Lower lobe of right lung (tissue), 2 donors: ENCODE measurements around the gene IBA57. TPM values are rescaled to one million over a fixed set of nuclear protein-coding genes. Genes with fewer than 3 reads are reported as not detected.

Experiments used
- ATAC-seq, 2 donors: fragments of 200-7000 bp; cut with Tn5 transposase; one replicate each; pipeline ENCODE4 v1.9.1; 2020 to 2022; ENCODE audit warnings: mild to moderate bottlenecking in 2 of 2, moderate library complexity in 2 of 2
- DNase-seq: peaks from one replicate; pipeline ENCODE4 v3.0.0-alpha.2; 2020
- H3K27ac ChIP-seq: fragments of 200-600 bp; one replicate; pipeline ENCODE4 v1.8.0; 2022
- H3K27me3 ChIP-seq: fragments of 200-600 bp; one replicate; pipeline ENCODE4 v1.8.0; 2022; ENCODE audit warnings: low read depth
- H3K36me3 ChIP-seq: fragments of 200-600 bp; one replicate; pipeline ENCODE4 v1.8.0; 2022; ENCODE audit warnings: mild to moderate bottlenecking
- H3K4me1 ChIP-seq: fragments of 200-600 bp; one replicate; pipeline ENCODE4 v1.8.0; 2022
- H3K4me3 ChIP-seq: fragments of 200-600 bp; one replicate; pipeline ENCODE4 v1.8.0; 2022; ENCODE audit warnings: mild to moderate bottlenecking
- H3K9me3 ChIP-seq: fragments of 200-600 bp; one replicate; pipeline ENCODE4 v1.8.0; 2022
- intact Hi-C: fragments of 100-400 bp; cut with DNase I; formaldehyde crosslinking; loops from one replicate; pipeline ENCODE4 v1.11.0; 2022
- total RNA-seq: library from RNA; stranded (reverse); fragmentation: NEBNext Ultra II Directional; extraction: Animal tissue kit (Norgen Biotek cat#: 25700); gene quantifications from one replicate; pipeline ENCODE4 v1.2.1, GENCODE V29; 2021
- TF ChIP-seq, protein P1 (sequence below): fragments of 200-600 bp; IDR thresholded peaks from one replicate; pipeline ENCODE4 v1.8.0; 2022; ENCODE audit warnings: antibody characterized with exemption, mild to moderate bottlenecking
- donor health status: DM: no; HTN: yes; CAD: no; lungs with severe emphysema.

IBA57 gene
- total RNA-seq, 1 donor from 2014 or later: 10.7 TPM

DNA sequence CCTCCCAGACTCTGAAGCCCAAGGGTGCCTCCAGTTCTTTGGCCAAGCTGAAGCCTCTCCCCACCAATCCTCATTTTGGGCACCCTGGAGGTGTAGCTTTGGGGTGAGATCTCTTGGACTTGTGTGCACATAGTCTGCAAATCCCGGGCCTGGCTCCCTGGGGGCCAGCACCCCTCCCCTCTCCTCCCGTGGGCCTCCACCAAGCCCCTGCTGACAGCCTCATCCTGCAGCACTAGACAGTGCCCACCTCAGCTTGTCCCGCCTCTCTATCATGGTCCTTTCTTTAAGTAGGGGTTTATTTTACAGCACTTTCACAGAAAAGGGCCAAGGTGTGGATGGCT, 12.7 kb upstream of the IBA57 start:
- TF ChIP-seq, protein P1, sequence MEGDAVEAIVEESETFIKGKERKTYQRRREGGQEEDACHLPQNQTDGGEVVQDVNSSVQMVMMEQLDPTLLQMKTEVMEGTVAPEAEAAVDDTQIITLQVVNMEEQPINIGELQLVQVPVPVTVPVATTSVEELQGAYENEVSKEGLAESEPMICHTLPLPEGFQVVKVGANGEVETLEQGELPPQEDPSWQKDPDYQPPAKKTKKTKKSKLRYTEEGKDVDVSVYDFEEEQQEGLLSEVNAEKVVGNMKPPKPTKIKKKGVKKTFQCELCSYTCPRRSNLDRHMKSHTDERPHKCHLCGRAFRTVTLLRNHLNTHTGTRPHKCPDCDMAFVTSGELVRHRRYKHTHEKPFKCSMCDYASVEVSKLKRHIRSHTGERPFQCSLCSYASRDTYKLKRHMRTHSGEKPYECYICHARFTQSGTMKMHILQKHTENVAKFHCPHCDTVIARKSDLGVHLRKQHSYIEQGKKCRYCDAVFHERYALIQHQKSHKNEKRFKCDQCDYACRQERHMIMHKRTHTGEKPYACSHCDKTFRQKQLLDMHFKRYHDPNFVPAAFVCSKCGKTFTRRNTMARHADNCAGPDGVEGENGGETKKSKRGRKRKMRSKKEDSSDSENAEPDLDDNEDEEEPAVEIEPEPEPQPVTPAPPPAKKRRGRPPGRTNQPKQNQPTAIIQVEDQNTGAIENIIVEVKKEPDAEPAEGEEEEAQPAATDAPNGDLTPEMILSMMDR: no peak
- DNase-seq (peak; percentile 10), ATAC-seq (no peak)
- Histone ChIP-seq H3K27me3 (no peaks in the 10 kb centered on the region), H3K9me3 (no peaks in the 10 kb centered on the region), H3K4me3 (no peak overlapping the region), H3K36me3 (peaks cover 18% of the 10 kb centered on the region), H3K4me1 (peaks cover 42% of the 10 kb centered on the region), H3K27ac (no peak overlapping the region)
- intact Hi-C loops: no loop called here

DNA sequence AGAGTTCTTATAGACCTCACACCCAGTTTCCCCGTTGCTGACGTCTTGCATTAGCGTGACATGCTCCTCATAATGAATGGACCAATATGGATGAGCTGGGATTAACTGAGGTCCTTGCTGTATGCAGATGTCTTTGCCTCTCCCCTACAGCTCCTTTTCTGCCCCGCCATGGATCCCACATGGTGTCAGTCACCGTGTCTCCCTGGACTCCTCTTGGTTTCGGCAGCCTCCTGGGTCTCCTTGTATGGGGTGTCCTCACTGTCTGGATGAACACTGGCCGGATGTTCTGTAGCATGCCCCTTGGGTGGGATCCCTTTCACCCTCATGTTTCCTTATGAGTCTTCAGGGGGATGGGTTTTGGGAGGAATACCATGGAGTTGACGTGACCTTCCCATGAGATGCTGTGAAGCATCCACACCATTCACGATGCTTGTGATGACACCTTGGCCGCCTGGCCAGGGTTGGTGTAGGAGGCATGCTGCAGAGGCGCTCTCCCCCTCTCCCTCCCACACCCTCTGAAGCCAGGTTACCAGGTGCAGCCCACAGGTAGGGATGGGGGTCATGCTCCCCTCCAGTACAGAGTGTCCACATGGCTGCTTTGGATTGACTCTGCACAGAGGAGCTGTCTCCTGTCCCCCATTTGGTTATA, 11.5 kb upstream of the IBA57 start:
- Histone ChIP-seq H3K27ac (no peak overlapping the region), H3K9me3 (no peaks in the 10 kb centered on the region), H3K36me3 (peaks cover 6% of the 10 kb centered on the region), H3K4me1 (peaks cover 29% of the 10 kb centered on the region), H3K4me3 (no peak overlapping the region), H3K27me3 (no peaks in the 10 kb centered on the region)
- DNase-seq (peak; percentile 32), ATAC-seq (no peak)
- intact Hi-C loops: no loop called here
- TF ChIP-seq, protein P1: no peak

DNA sequence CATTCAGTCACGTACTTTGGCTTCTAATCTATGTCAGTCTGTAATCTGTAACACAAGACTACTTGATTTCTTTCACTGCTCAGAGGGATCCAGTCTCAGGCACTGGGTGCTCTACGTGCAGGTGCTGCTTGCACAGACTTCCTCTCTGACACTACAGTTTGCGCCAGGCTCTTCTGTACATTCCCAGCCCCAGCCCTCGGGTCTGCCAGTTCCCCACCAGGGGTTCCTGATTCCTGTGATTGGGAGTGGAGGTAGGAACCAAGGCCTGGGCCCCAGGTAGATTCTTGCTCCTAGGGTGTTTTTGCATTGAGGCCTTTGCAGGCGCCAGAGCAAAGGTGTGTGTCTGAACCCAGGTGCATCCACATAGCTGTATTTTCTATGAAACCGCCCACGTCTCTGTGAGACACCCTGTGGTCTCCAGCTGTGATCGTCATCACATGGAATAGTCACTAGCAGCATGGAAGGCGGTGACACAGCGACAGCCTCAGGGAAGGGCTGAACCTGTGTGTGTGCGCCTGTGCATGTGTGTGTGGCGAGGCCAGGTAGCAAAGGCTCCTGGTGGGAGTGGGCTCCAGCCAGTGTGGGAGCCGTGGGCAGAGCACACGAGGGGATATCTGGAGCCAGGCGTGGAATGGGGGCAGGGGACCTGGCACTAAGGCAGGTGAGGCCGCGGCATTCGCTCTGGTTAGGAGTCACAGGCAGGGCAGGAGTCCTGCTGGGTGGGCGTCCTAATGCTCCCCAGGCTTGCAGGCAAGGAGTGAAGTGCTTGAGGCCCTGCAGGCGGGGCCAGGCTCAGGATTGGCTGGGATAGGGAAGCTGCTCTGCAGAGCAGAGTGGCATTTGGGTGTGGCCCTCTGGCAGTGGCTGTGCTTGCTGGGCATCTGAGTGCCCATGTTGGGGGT, 10.7 kb upstream of the IBA57 start:
- Histone ChIP-seq H3K36me3 (peaks cover 1% of the 10 kb centered on the region), H3K27me3 (peaks cover 3% of the 10 kb centered on the region), H3K27ac (no peak overlapping the region), H3K4me1 (peaks cover 21% of the 10 kb centered on the region), H3K9me3 (no peaks in the 10 kb centered on the region), H3K4me3 (no peak overlapping the region)
- TF ChIP-seq, protein P1: no peak
- DNase-seq (peak; percentile 49), ATAC-seq (peak; percentile 4 to 21)
- intact Hi-C loops: no loop called here

DNA sequence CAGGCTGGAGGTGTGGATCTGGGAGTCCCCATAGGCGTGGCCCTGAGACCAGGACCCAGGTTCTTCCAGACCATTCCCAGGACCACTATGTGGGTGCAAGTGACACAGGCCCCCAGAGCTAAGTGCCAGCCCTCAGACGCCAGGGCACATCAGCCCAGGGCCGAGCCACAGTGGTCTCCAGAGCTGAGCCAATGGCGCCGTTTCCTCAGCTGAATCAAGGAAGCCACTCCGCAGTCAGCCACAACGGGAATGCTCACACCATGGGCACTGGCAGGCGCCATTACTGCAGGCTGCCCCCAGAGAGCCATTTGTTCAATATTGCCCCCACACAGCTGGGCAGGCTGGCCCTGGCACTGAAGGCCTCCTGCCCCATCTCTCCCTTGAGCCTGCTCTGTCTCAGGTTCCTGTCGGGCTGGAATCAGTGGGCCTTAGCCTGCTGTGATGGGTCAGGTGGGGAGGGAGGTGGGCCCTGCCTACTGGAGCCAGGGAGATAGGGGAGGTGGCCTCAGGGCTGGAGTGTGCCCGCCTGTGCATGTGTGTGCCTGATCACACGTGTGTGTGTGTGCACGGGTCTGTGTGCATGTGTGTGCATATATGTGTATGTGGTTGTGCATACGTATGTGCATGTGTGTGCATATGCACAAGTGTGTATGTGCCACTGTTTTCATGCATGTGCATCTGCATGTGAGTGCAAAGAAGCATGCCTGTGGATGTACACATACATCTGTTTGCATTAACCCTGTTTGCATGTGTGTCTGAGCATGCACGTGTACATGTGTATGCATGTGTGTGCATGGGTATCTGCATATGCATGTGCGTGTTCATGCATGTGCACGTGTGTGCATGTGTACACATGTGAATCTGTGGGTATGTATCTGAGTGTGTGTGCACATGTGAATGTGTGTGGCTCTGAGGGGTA, 9.7 kb upstream of the IBA57 start:
- peaks cover 12% of the 10 kb centered on the region for H3K4me1 ChIP-seq
- peaks cover 10% of the 10 kb centered on the region for H3K27me3 ChIP-seq
- intact Hi-C loops: no loop called here
- no peak overlapping the region for H3K4me3 ChIP-seq
- TF ChIP-seq, protein P1: no peak
- no peaks in the 10 kb centered on the region for H3K36me3 ChIP-seq
- DNase-seq (peak; percentile 36), ATAC-seq (no peak)
- H3K9me3 ChIP-seq: no peaks in the 10 kb centered on the region
- H3K27ac ChIP-seq: no peak overlapping the region

DNA sequence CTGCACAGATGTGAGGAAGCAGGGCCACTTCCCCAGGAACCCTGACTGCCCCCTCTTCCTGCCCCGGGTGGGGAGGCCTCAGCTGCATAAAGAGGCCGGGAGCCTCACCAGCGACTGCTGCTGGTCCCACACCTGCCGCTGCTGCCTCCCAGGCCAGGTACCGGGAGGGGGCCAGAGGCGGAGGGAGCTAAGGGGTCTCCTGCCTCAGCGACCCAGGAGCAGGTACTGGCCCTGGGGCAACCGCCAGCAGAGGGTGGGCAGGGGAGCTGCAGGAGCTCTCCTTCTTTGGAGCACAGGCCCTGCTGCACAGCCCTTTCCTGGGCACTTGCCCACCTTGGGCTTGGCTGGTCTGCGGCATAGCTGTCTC, 9.1 kb upstream of the IBA57 start:
- Histone ChIP-seq H3K27me3 (peaks cover 10% of the 10 kb centered on the region), H3K27ac (no peak overlapping the region), H3K4me3 (no peak overlapping the region), H3K9me3 (no peaks in the 10 kb centered on the region), H3K4me1 (peaks cover 11% of the 10 kb centered on the region), H3K36me3 (no peaks in the 10 kb centered on the region)
- ATAC-seq: no peak
- peak; percentile 38 for DNase-seq
- intact Hi-C loops: no loop called here
- TF ChIP-seq, protein P1: no peak
